NB4 (cell line): ENCODE results near the gene IPP.

Experiments
- MAX ChIP-seq: IDR thresholded peaks from 2 replicates; pipeline ENCODE4 v1.6.1; 2011; ENCODE audit warnings: low read depth, low read length
- TF ChIP-seq, protein P1 (sequence below): IDR thresholded peaks from one replicate; pipeline ENCODE4 v1.5.1; 2012; ENCODE audit warnings: low read depth, low read length

- TF ChIP-seq, protein P1, sequence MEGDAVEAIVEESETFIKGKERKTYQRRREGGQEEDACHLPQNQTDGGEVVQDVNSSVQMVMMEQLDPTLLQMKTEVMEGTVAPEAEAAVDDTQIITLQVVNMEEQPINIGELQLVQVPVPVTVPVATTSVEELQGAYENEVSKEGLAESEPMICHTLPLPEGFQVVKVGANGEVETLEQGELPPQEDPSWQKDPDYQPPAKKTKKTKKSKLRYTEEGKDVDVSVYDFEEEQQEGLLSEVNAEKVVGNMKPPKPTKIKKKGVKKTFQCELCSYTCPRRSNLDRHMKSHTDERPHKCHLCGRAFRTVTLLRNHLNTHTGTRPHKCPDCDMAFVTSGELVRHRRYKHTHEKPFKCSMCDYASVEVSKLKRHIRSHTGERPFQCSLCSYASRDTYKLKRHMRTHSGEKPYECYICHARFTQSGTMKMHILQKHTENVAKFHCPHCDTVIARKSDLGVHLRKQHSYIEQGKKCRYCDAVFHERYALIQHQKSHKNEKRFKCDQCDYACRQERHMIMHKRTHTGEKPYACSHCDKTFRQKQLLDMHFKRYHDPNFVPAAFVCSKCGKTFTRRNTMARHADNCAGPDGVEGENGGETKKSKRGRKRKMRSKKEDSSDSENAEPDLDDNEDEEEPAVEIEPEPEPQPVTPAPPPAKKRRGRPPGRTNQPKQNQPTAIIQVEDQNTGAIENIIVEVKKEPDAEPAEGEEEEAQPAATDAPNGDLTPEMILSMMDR: no peak
- no peak for TF ChIP-seq MAX
Observed at GRCh38 chr1:45677751-45678245, 72.7 kb downstream of the IPP start.
